Suprapubic skin (tissue), 3 donors: ENCODE measurements around the gene ADORA3.

ENCODE experiments used
- CTCF ChIP-seq, 2 donors: fragments of 200-600 bp in 1 of 2; fragments of 450-650 bp in 1 of 2; sonication (generic) in 1 of 2; IDR thresholded peaks; one replicate each; pipeline ENCODE4 v1.5.1; 2016 to 2019; ENCODE audit warnings: antibody characterized with exemption in 2 of 2, mild to moderate bottlenecking in 1 of 2, moderate library complexity in 1 of 2
- POLR2A ChIP-seq, 2 donors: fragments of 450-650 bp; IDR thresholded peaks; one replicate each; pipeline ENCODE4 v1.6.1; 2017; ENCODE audit warnings: antibody characterized with exemption in 2 of 2, mild to moderate bottlenecking in 2 of 2, moderate library complexity in 2 of 2

DNA sequence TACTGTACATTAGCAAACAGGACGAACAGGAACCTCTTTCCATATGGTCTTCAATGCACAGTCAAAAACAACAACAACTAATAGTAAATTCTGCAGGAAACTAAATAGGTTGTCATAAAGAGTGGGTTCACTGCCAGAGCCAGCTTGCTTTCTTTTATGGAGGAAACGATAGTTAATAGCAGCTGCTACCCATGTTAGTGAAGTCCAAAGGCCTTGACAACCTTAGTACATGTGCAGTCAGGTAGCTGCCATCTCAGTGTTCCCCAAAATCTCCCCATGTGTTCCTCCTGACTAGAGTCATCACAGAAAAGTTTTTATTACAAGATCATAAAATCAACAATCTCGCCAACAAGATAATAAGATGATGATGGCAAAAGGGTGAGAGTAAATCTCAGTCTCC is 16.6 kb upstream of the ADORA3 start:
- TF ChIP-seq CTCF (IDR thresholded peaks at IDR 0.05): no peak
- no peak for TF ChIP-seq POLR2A (IDR thresholded peaks at IDR 0.05)
